HuH-7 (cell line): ENCODE data around the gene CAP1.
A peak's percentile ranks its signal among the peaks of the same experiment; 100 is the strongest.
"Not testable (repeated sequence)": the region's sequence is repeated elsewhere in the genome, so short reads cannot be mapped to it uniquely, and the experiment has no call there.

Source experiments
- DNase-seq: peaks from one replicate; pipeline ENCODE4 v3.0.0; 2011; ENCODE audit warnings: low spot score

The CAP1 gene

GRCh38 chr1:40032240-40032891 lies 8.2 kb upstream of the CAP1 start:
- peak; percentile 50 for DNase-seq

GRCh38 chr1:40034869-40035268 lies 5.7 kb upstream of the CAP1 start:
- no peak for DNase-seq

DNA sequence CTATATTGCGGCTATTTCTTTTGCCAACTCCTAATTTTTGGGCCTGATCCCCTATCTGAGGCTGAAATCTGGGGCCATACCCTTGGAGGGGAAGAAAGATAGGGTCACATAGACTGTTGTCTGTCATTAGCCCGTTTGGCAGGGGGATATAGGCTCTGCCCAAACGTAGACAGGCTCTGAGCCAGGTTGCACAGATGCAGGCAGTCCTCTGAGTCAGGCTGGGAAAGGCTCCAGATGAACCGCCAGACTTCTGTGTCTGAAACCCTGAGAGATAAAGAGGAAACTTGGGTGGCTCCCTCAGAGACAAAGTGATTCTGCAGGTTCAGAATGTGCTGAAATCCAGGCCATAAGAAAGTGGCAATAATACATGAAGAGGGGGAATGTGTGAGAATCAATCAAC lies 4.0 kb upstream of the CAP1 start:
- no peak for DNase-seq

- not testable (repeated sequence) for DNase-seq
These were observed 3.3 kb upstream of the CAP1 start for GRCh38 chr1:40037254-40037653.

- DNase-seq = no peak
These were observed 1.8 kb upstream of the CAP1 start for GRCh38 chr1:40038697-40039096.

- peak; percentile 16 for DNase-seq
These were observed 1.2 kb upstream of the CAP1 start for GRCh38 chr1:40039245-40039756.

GRCh38 chr1:40039757-40040510 lies 595 bp upstream of the CAP1 start:
- peak; percentile 67 for DNase-seq

DNA sequence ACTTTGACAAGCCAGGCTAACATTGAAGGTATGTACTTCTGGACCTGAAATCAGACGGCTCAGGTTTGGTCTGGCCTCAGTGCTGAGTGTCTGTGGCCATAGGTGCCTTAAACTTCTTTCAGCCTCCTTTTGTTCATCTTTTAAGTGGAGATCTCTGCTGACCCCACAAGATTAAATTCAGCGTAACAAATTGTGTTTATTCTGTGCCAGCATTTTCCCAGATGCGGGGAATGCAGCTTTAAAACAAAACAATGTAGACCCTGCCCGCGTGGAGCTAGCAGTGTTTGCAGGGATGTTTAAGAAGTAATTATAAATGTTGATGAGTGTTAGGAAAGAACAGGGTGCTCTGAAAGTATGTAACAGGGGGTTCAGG lies 923 bp downstream of the CAP1 start:
- DNase-seq = no peak

DNA sequence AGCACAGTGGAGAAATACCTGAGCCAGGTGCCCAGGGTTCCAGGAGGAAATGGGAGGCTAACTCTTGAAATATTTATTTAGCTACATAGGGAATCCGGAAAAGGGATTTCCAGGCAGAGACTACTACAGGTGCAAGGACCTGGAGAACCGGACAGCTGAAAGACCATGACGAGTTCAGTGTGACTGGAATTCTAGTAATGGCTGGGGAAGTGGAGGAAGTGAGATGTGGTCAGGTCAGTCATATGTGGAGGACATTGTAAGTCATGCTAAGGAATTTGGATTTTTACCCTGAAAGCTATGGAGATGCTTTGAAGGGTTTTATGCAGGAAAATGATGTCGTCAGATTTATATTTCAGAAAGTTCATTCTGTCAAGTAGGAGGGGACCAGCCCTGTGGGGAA lies 1.8 kb downstream of the CAP1 start:
- no peak for DNase-seq

DNA sequence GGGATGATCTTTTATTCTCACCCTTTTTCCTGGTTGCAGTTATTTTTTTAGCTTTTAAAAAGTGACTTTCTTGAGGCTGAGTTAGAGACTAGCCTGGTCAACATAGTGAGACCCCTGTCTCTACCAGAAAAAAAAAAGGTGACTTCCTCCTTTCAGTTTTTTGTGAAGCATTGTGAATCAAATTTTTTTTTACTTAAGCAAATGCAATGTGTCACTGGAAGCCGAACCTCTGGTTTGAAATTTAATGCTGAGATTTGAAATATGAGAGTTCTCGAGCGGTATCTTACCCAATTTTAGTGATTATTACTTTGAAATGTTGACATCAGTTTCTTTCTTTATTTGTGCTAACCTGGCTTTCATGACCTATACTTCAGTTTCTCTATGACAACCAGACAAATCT lies 3.6 kb downstream of the CAP1 start:
- no peak for DNase-seq

GRCh38 chr1:40045182-40045581 lies 4.7 kb downstream of the CAP1 start:
- no peak for DNase-seq

GRCh38 chr1:40045766-40046165 lies 5.2 kb downstream of the CAP1 start:
- DNase-seq = no peak

- DNase-seq = no peak
These were observed 6.7 kb downstream of the CAP1 start for GRCh38 chr1:40047276-40047675.

DNA sequence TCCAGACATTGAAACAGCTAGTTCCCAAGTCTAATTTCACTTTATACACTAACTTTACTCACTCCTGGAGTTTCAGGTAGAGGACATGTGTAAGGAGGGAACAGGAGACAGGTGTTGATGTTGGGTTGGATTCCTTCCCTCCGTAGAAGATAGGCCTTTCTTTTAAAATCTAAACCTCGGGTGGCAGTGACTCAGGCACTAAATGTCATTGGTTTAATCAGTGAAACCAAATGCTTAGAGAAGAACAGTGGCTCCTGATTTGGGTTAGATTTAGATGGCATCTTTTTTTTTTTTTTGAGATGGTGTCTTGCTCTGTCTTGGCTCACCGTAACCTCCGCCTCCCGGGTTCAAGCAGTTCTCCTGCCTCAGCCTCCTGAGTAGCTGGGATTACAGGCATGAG lies 7.2 kb downstream of the CAP1 start:
- DNase-seq = no peak

DNA sequence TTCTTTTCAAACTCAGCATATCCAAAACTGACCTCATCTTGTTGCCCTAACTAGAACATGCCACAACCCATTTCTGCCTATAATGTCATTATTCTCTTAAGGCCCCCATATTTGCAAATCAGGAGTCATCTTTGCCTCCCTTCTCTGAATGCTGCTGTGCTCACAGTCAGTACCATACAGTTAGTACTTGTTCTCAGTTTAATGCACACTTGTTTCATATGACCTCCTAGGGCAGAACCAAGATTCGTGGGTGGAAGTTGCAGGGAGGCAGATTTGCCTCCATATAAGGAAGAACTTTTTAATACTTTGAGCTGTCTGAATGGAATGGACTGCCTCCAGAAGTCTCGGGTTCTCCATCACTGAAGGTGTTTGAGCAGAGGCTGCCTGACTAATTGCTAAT lies 9.2 kb downstream of the CAP1 start:
- no peak for DNase-seq

DNA sequence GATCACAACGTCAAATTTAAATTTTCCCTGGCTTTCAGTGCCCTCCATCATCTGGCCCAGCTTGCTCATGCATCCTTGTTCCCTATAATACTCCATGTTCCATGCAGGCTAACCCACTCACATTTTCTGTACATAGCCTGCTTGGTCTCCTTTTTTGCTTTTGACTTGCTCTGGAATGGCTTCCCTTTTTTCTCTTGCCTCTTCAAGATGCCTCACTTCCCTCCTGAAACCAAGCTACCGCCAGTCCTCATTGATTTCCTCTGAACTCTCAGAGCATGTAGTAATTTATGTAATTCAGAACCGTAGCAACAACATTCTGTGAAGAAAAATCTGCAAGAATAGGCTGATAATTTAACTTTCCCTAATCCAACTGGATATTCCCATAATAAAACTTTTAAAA lies 10.3 kb downstream of the CAP1 start:
- no peak for DNase-seq

DNA sequence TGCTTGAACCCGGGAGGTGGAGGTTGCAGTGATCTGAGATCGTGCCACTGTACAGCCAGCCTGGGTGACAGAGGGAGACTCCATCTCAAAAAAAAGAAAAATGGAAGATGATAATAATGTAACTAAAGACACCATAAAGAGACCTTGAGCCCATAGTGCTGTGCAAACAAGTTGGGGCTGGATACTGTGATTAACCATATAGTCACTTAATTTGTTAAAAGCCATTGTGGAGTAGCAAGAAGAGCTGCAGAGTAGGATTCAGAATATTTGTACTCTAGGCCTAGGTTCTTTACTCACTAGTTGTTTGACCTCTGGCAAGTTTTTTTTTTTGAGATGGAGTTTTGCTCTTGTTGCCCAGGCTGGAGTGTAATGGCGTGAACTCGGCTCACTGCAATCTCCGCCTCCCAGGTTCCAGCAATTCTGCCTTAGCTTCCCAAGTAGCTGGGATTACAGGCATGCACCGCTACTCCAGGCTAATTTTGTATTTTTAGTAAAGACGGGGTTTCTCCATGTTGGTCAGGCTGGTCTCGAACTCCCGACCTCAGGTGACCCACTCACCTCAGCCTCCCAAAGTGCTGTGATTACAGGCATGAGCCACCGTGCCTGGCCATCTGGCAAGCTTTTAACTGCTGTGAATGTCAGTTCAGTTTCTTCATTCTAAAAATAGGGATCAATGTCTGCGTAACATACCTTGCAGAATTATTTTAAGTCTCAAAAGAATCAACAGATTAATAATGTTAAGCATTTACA lies 12.8 kb downstream of the CAP1 start:
- no peak for DNase-seq

- DNase-seq = no peak
These were observed 16.2 kb downstream of the CAP1 start for GRCh38 chr1:40056519-40057309.

DNA sequence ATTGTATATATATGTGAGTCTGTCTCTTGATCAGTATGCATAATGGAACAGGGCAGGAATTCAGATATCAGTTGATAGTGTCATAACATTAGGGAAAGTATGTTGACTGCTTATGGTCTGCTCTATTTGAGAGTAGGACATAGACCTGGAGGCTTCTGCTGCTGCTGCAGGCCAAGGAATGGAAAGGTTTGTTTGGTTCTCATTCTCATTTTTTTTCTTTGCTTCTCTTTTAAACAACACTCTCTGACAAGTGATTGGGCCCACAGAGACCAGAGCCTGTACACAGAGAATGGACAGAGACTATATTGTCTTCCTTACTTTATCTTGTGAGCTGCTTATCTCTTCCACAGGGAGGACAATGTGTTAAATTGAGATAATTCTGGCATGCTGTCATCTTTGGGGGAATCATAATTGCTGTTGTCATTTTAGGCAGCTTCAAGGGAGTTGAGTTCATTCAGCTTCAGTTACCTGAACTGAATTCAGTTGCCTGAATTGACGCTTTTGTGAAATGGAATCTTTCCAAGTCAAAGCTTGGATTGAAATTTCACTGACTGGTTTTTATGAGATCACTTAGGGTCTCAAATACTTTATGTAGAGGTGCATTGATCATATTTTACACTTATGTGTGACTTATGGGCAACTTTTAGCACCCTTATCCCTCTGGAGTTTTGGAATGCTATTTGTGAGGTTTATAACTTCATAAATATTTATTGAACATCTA lies 16.9 kb downstream of the CAP1 start:
- DNase-seq = no peak

DNA sequence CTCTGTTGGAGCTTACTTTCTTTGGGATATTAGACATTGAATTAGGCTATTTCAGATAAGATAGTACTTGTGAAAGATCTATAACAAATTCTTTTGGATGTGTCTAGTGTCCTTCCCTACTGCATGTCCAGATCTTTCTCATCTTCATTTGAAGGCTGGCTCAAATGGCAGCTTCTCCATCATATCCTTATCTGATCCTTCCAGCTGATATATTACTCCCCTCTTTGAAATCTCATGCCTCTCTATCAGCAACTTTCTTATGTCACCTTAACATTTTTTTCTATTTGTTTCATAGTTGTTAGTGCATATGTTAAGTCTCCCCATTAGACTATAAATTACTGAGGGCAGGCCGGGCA lies 17.5 kb downstream of the CAP1 start:
- DNase-seq = no peak

- DNase-seq = peak; percentile 18
These were observed 18.2 kb downstream of the CAP1 start for GRCh38 chr1:40058453-40059337.
